HG02798 (cell line): ENCODE results near the gene AGBL4.

ENCODE experiments used
- ATAC-seq: cut with Tn5 transposase; IDR thresholded peaks from one replicate; pipeline ENCODE4 v1.9.1; 2021; ENCODE audit warnings: mild to moderate bottlenecking; ENCODE audit not compliant: unreplicated experiment, poor library complexity

Gene AGBL4

GRCh38 chr1:48715921-48716320 lies 1307.8 kb downstream of the AGBL4 start:
- no peak for ATAC-seq

GRCh38 chr1:48710915-48711314 lies 1312.8 kb downstream of the AGBL4 start:
- no peak for ATAC-seq

- ATAC-seq, result no peak
Measured at GRCh38 chr1:48710318-48710717, 1313.4 kb downstream of the AGBL4 start.

- no peak for ATAC-seq
Measured at GRCh38 chr1:48704736-48705135, 1319.0 kb downstream of the AGBL4 start.

- ATAC-seq, result no peak
Measured at GRCh38 chr1:48701445-48701844, 1322.3 kb downstream of the AGBL4 start.

GRCh38 chr1:48697066-48697707 lies 1326.6 kb downstream of the AGBL4 start:
- ATAC-seq, result peak; percentile 69

GRCh38 chr1:48695161-48695560 lies 1328.6 kb downstream of the AGBL4 start:
- no peak for ATAC-seq

GRCh38 chr1:48693674-48694320 lies 1330.0 kb downstream of the AGBL4 start:
- ATAC-seq, result no peak

- ATAC-seq, result no peak
Measured at GRCh38 chr1:48693180-48693579, 1330.6 kb downstream of the AGBL4 start.

- no peak for ATAC-seq
Measured at GRCh38 chr1:48692235-48692634, 1331.5 kb downstream of the AGBL4 start.

- peak; percentile 78 for ATAC-seq
Measured at GRCh38 chr1:48691429-48692001, 1332.2 kb downstream of the AGBL4 start.

- peak; percentile 60 for ATAC-seq
Measured at GRCh38 chr1:48688102-48688760, 1335.5 kb downstream of the AGBL4 start.

- ATAC-seq, result no peak
Measured at GRCh38 chr1:48687282-48688045, 1336.3 kb downstream of the AGBL4 start.

- ATAC-seq, result no peak
Measured at GRCh38 chr1:48686159-48686558, 1337.6 kb downstream of the AGBL4 start.

- ATAC-seq, result no peak
Measured at GRCh38 chr1:48684381-48684780, 1339.4 kb downstream of the AGBL4 start.

- ATAC-seq, result no peak
Measured at GRCh38 chr1:48683839-48684238, 1339.9 kb downstream of the AGBL4 start.

- no peak for ATAC-seq
Measured at GRCh38 chr1:48681476-48682305, 1342.1 kb downstream of the AGBL4 start.

GRCh38 chr1:48680411-48681035 lies 1343.2 kb downstream of the AGBL4 start:
- no peak for ATAC-seq

- ATAC-seq, result no peak
Measured at GRCh38 chr1:48679859-48680258, 1343.9 kb downstream of the AGBL4 start.
